Activated naive CD4-positive, alpha-beta T cell treated with anti-CD3 and anti-CD28 coated beads, Interleukin-2, amount 50 U/mL, for 16 hours (primary cell): ENCODE data around the gene LMF1.

Experiments used
- DNase-seq: peaks from one replicate; pipeline ENCODE4 v3.0.0-alpha.2; 2020

The LMF1 gene

DNA sequence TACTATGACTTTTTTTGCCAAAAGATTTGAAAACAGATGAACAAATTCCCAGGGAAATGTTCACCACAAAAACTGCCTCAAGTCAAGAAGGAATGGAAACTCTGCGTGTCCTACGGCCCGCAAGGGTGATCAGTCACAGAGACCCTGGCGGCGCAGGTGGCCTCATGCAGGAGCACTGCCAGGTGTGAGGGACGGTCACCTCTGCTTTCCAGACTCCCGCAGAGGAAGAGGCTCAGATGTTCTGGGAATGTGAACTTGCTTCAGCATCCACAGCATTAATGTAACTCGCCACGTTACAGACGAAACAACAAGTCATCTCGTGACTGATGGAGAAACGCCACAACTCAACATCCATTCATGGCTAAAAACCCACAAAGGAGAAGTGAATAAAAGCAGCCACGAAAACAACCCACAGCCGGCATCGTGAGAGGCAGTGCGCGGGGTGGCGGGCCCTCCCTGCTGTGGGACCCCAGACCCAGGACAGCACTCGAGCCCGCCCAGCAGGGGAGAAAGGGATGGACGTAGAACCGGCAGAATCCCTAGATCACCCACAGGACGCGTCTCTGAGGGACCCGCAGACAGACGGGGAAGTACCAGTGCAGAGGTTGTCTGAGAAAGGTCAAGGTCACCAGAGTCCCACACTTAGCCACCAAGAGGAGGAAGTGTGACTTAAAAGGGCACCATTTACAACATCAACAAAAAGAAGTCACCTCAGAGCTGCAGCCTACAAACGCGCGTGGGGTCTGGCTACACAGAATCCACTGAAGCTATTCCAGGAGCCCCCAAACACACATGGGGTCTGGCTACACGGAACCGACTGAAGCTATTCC is 93.3 kb downstream of the LMF1 start:
- DNase-seq = no peak

DNA sequence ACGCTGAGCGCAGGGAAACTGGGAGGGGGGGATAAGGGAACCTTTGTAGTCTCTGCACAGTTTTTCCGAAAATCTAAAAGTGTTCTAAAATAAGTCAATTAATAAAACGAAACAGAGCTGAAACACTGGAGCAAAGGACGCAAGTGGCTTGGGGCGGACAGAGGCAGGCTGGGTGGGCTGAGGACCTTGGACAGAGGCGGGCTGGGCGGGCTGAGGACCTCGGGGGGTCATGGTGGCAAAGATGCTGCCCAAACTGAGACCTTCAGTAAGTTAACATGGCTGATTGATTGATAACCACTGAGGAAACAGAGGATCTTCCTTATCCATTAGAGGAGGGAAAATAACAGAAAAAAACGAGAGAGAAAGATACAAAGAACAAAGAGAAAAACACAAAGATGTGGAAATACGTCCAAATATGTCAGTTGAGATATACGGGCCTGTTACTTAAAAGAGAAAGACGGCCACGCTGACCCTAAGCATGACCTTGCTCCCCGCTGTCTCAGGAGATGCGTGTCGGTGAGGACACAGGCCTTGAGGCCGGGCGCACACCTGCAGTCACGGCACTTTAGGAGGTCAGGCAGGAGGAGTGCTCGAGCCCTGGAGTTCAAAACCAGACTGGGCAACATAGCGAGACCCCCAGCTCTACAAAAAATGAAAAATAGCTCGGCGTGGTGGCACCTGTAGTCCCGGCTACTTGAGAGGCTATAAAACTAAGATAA is 94.1 kb downstream of the LMF1 start:
- DNase-seq = no peak

DNA sequence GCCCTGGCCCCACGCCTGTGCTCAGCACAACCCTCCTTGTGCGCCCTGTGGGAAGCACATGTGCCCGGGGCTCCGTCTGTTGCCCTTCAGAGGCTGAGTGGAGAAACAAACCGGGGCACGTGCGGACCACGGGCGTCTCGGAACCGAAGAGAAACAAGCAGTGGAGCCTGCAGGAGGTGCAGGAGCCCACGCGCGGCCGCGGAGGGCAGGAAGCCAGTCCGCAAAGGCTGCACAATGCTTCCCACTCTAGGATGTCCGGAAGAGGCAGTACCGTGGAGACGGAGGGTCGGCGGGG is 94.8 kb downstream of the LMF1 start:
- DNase-seq = no peak

DNA sequence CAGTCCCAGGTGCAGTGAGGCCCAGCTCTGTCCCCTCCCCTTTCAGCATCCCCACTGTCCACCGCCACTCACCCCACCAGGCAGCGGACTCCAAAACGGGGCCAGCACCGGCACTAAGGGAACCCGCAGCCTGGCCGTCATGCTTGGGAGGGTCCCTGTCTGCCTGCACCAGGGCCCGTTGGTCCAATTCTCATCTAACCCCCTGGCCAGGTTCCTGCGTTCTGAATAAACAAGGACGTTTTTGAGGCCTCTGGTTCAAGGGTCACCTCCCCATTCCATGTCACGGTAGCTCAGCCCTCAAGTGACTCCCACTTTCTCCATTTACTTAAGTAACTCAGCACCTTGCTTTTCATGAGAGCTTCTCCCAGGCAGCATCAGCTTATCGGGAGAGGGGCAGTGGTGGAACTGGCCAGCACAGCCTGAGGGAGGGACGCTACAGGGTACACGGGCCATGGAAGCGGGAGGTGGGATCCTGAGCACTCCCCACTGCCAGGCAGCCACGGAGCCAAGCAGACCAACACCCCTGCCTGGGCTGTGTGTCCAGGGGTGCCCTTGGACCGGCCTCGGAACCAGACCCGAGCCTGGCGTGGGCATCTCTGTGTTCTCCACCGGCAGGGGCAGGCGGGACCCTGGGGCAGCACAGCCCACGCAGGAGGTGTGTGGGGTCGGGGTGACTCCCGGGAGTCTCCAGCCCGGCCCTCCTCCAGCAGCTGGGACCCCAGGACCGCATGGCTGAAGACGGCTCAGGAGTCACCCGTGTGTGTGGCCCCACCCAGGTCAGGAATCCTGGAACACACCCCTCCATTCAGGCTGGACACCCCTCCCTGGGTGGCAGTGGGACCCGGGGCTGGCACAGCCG is 95.4 kb downstream of the LMF1 start:
- no peak for DNase-seq

DNA sequence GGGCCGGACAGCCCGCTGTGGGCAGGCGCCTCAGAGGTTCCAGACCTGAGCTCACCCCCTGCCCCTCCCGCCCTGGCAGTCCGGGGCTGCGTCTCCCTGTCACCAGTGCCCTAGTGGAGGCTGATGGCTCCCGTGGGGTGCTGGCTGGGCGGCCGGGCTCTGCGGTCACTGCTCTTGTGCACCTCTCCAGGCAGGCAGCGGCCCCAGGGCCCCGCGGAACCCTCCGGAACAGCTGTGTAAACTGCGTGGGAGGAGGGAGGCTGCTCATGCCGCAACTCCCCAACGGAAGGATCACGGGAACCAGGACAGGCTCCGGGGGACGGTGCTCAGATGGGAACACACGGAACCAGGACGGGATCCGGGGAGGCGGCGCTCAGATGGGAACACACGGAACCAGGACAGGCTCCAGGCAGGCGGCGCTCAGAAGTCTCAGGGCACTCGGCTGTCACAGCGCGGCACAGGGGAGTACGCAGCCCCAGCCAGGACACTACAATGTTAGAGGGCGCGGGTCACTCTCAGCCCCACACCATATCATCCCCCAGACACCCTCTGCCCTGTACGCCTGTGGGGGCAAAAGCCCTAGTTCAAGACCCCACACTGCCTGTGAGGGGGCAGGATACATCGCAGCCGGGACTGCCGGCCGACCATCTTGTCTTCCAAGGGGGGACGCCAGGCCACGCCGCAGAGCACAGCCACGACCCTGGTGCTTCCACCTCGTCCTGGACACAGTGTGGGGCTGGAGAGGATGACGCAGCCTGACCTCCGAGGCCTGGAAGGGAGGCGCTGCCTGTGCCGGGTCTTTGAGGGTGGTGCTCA is 96.2 kb downstream of the LMF1 start:
- no peak for DNase-seq

DNA sequence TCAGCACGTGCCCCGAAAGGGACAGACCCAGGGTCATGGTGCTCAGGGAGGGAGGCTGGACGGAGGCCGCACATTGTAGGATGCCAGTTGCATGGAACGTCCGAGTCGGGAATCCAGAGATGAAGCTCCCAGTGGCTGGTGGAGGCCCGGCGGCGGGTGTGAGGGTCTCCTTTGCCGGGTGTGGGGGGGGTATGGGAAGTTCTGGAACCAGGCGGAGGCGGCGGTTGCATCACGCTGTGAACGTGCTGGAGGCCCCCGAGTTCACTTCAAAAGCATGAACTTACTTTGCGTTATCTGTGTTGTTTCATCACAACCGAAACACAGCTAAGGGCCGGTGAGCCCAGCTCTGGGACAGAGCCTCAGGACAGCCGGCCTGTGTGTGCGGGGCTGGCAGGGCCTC is 96.9 kb downstream of the LMF1 start:
- DNase-seq = no peak

GRCh38 chr16:873243-873661 is 97.5 kb downstream of the LMF1 start:
- DNase-seq = no peak

DNA sequence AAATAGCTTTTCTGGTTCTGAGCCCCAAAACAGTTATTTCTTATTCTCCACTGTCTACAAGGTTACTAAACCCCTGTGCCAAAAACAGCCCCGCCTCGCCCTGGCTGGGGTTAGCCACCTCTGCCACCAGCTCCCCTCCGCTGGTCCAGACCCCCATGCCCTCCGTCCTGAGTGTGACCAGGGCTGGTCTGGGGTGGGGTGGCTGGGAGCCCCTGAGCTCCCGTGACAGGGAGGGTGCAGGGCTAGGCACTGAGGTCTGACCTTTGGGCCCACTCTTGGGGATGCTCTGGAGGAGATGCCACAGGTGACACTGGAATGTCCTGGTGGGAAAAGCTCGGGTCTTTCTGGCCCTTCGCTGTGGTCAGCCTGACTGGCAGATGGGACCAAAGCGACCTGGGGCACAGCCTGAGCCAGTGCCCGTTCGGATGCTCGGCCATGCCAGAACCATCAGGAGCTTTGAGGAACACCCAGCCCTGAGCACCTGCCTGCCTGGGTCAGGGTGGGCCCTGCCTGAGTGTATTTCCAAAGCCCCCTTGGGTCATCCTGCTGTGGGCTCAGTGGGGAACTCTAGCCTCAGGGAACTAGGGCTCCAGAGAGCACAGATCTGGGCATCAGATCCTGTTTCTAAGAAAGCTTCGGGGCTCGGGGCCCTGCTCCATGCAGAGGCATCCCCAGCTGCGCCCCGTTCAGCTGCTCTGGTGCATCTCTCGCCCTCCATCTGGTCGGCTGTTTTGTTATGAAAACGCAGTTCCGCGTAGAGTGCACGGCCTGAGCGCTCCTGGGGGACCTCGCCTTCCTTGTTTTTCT is 98.1 kb downstream of the LMF1 start:
- no peak for DNase-seq

GRCh38 chr16:871562-872345 is 99.0 kb downstream of the LMF1 start:
- DNase-seq = no peak

GRCh38 chr16:870856-871561 is 99.8 kb downstream of the LMF1 start:
- peak; percentile 3 for DNase-seq

DNA sequence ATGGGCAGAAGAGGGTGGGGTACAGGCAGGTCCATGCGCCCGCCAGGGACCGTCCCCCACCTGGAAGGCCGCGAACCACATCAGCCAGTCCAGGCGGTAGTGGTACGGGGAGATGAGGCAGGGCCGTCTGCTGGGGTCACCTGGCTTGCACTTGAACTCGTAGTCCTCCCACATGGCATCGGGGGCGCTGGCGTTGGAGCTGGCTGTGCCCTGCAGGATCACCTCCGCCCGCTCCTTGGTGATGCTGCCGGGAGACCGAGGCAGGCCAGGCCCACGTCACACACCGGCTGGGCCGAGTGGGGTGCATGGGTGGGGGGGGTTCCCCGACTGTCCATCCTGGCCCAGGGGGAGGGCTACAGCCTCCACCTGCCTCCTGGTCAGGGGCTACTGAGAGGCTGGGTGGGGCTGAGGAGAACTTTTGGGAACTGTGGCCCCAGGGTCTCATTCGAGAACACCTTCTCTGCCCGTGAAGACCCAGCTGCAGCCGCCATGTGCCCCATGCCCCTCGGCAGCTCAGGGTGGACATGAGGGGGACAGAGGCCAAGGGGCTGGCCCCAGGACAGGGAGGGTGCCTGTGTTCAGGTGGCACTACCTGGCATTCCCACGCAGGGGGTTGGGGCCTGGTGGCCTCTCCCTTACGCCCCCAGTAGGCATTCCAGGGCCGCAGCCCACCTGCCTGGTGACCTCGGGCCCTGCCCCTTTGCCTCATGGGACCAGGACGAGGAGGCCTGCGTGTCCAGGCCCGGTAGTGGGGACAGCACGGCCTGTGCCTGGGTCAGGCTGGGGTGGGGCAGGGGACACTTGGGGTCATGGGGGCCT is 100.8 kb downstream of the LMF1 start:
- DNase-seq = no peak

DNA sequence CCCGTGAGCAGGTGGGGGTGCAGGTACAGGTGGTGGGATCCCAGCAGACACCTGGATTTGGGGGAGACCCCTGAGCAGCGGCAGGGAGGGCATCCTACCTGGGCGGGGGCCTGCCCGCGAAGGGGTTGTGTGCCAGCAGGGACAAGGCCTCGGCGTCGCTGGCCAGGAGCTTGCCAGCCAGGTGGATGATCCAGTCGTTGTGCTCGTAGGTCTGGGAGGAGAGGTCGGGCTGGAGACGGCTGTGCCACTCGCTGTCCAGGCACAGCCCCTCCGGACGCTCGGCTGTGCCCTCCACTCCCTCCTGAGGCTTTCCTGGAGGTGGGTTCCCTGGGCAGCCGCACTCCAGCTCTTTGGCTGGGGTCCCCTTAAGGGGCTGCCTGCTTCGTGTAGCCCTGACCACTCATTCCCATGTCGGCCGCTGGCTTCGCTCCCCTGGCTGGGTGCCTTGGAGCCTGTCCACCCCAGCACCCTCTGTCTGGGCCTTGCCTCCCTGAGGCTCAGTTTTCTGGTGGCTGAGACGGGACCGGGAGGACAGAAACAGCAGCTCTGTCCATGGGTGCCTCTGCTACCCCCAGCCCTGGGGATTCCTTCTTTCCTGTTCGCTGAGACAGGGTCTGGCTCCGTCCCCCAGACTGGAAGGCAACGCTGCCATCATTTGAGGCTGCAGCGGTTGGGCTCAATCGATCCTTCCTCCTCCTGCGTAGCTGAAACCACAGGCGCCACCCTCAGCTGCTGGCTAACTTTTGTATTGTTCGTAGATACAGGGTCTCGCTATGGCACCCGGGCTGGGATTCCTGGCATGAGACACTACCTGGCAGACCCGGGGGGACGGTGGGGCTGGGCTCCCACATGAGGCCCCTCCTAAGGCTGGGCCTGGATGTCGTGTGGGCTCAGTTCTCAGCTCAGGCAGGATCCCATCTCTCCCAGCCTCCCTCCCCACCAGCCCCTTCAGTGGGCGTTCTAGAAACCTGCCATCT is 101.7 kb downstream of the LMF1 start:
- no peak for DNase-seq

GRCh38 chr16:868386-868755 is 102.4 kb downstream of the LMF1 start:
- no peak for DNase-seq

- no peak for DNase-seq
Observed at GRCh38 chr16:867421-868385, 103.1 kb downstream of the LMF1 start.

- no peak for DNase-seq
Observed at GRCh38 chr16:866252-866896, 104.4 kb downstream of the LMF1 start.

- DNase-seq = no peak
Observed at GRCh38 chr16:865026-865425, 105.8 kb downstream of the LMF1 start.

DNA sequence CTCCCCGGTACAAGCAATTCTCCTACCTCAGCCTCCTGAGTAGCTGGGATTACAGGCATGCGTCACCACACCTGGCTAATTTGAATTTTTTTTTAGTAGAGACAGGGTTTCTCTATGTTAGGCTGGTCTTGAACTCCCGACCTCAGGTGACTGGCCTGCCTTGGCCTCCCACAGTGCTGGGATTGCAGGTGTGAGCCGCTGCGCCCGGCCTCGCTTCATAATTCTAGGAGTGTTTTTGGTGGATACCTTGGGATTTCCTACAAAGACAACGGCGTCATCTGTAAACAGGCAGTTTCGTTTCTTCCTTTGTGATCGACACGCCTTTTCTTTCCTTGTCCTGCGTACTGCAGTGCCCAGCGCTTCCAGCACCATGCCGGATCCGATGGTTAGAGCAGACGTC is 109.3 kb downstream of the LMF1 start:
- no peak for DNase-seq
